Measurements from ENCODE around the gene FOSL2. TPM values are rescaled to one million over a fixed set of nuclear protein-coding genes. Genes with fewer than 3 reads are reported as not detected.

The FOSL2 gene
- 33.3 and 53.9 TPM in 2 replicates for total RNA-seq

DNA sequence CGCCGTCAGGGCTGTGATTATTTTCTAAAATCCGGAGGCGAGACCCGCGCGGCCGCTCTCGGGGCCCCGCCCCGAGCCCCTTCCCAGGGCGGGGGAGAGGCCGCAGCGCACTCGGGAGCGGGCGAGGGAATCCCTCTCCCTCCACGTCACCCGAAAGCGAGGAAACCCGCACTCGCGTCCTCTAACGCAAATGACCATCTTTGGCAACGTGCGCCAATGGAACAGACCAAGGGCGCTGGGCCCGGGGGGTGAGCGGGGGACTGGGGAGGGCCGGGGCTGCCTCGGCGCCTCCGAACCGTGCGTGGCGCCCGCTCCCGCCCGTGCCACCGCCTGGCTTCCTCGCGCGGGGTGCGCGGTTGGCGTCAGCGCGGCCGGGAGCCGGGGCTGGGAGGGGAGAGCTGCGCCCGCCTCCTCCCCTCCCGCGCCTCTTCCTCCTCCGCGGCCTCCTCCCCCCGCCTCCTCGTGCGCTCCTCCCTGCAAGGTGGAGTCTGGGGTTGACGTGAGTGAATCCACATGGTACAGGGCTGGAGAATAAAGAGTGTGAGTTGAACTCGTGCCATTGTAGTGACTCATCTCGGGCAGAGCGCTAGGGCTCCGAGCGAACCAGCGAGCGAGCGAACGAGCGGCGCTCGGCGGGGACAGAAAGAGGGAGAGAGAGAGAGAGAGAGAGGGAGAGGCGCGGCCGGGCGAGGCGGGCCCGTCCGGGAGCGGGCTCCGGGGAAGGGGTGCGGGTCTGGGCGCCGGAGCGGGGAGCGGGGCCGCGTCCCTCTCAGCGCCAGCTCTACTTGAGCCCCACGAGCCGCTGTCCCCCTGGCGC lies at the start of gene FOSL2:
FOSL2 (plus strand) TSS at position 562 of the 817 bp plus-strand sequence. CDS start 863 bp downstream, outside the sequence.

Other genes starting within 250 kb of the FOSL2 start
- gene PLB1, start 103.2 kb downstream of the FOSL2 start, total RNA-seq, result 1.9 and 3.1 TPM in 2 replicates

Data from uterine smooth muscle cell (primary cell).